Ammon's horn (tissue), 1 donor: ENCODE results near the gene TNNI2.

Source experiments
- DNase-seq: peaks from one replicate; pipeline ENCODE4 v3.0.0-alpha.2; 2016; ENCODE audit warnings: low spot score

TNNI2 gene

GRCh38 chr11:1834779-1835670 is 3.8 kb upstream of the TNNI2 start, which contains the start of gene SYT8:
Gene SYT8, plus strand, starts transcription at chr11:1834990. Its CDS starts 116 bp downstream, at chr11:1835106.
- no peak for DNase-seq

GRCh38 chr11:1835671-1836010 is 3.1 kb upstream of the TNNI2 start:
- DNase-seq, result no peak

GRCh38 chr11:1836011-1836945 is 2.5 kb upstream of the TNNI2 start:
- no peak for DNase-seq

- peak; percentile 57 for DNase-seq
Measured at GRCh38 chr11:1837171-1838076, 1.4 kb upstream of the TNNI2 start.

GRCh38 chr11:1838077-1838425 is 730 bp upstream of the TNNI2 start:
- DNase-seq, result no peak

- DNase-seq, result no peak
Measured at GRCh38 chr11:1839204-1839923, 583 bp downstream of the TNNI2 start.

- DNase-seq, result peak; percentile 64
Measured at GRCh38 chr11:1839924-1840779, 1.4 kb downstream of the TNNI2 start.

- DNase-seq, result no peak
Measured at GRCh38 chr11:1840780-1841480, 2.1 kb downstream of the TNNI2 start.

- DNase-seq, result no peak
Measured at GRCh38 chr11:1841511-1842148, 2.8 kb downstream of the TNNI2 start.

GRCh38 chr11:1842149-1843097 is 3.6 kb downstream of the TNNI2 start:
- DNase-seq, result no peak

GRCh38 chr11:1843098-1843473 is 4.3 kb downstream of the TNNI2 start:
- DNase-seq, result no peak

GRCh38 chr11:1843796-1844195 is 5.0 kb downstream of the TNNI2 start:
- no peak for DNase-seq

- DNase-seq, result no peak
Measured at GRCh38 chr11:1844221-1845094, 5.7 kb downstream of the TNNI2 start.

- DNase-seq, result no peak
Measured at GRCh38 chr11:1845095-1845429, 6.3 kb downstream of the TNNI2 start.

GRCh38 chr11:1845561-1846452 is 7.0 kb downstream of the TNNI2 start:
- no peak for DNase-seq

- DNase-seq, result no peak
Measured at GRCh38 chr11:1846453-1846932, 7.7 kb downstream of the TNNI2 start.
